Endothelial cell (in vitro differentiated cells): ENCODE results near the gene KAT2A. TPM values are rescaled to one million over a fixed set of nuclear protein-coding genes. Genes with fewer than 3 reads are reported as not detected.
A peak's percentile ranks its signal among the peaks of the same experiment; 100 is the strongest.

Source experiments
- DNase-seq: peaks from one replicate; pipeline ENCODE4 v3.0.0; 2021; ENCODE audit warnings: low spot score
- H3K27ac Mint-ChIP-seq: one replicate; pipeline ENCODE4 v1.8.0; 2021; ENCODE audit warnings: mixed read lengths, inconsistent platforms; ENCODE audit not compliant: unreplicated experiment
- H3K27me3 Mint-ChIP-seq: one replicate; pipeline ENCODE4 v1.8.0; 2021; ENCODE audit warnings: mild to moderate bottlenecking, moderate library complexity, mixed read lengths, inconsistent platforms; ENCODE audit not compliant: unreplicated experiment
- H3K36me3 Mint-ChIP-seq: one replicate; pipeline ENCODE4 v1.8.0; 2021; ENCODE audit warnings: mild to moderate bottlenecking, low read depth, mixed read lengths, inconsistent platforms; ENCODE audit not compliant: unreplicated experiment
- H3K4me1 Mint-ChIP-seq: one replicate; pipeline ENCODE4 v1.8.0; 2021; ENCODE audit warnings: mild to moderate bottlenecking, mixed read lengths, inconsistent platforms; ENCODE audit not compliant: unreplicated experiment
- H3K4me3 Mint-ChIP-seq: one replicate; pipeline ENCODE4 v1.8.0; 2021; ENCODE audit warnings: mild to moderate bottlenecking, mixed read lengths, inconsistent platforms; ENCODE audit not compliant: unreplicated experiment
- H3K9me3 Mint-ChIP-seq: one replicate; pipeline ENCODE4 v1.8.0; 2021; ENCODE audit warnings: mixed read lengths, inconsistent platforms; ENCODE audit not compliant: unreplicated experiment
- CTCF ChIP-seq: fragments of 200-600 bp; sonication (generic); IDR thresholded peaks from one replicate; pipeline ENCODE4 v1.5.0; 2021; ENCODE audit warnings: antibody characterized with exemption; ENCODE audit not compliant: unreplicated experiment
- total RNA-seq: library from RNA; stranded (reverse); fragmentation: NEBNext Ultra II Directional; extraction: Animal tissue kit (Norgen Biotek cat#: 25700); gene quantifications from one replicate; pipeline ENCODE4 v1.2.1, GENCODE V29; 2021; ENCODE audit not compliant: unreplicated experiment

KAT2A gene
- total RNA-seq, 1 donor from 2014 or later = 22.8 TPM

DNA sequence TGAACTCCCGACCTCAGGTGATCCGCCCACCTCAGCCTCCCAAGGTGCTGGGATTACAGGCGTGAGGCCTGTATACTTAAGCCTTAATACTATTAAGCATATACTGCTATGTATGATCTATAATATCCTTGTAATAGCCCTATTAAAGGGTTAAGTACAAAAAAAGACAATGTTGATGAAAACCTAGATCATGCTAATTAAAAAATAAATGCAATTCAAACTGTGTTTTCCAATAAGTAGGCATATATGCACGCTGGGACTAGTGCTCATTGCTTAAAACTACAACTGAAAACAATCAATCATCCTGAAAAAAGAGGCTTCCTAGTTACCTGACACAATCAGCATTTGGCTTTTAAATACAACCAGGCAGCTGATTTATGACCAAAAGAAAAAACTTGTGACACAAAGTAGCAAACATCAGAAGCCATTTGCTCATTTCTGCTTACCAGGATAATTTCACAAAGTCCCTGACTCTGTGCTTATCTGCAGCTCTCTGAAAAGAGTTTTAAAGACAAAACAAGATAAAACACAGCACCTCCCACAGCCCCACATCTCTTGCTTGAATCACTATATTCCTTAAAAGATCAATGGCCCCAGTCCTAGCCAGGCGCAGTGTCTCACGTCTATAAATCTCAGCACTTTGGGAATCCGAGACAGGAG, 34.0 kb downstream of the KAT2A start:
- H3K36me3 Mint-ChIP-seq = no peaks in the 10 kb centered on the region
- no peak for DNase-seq
- no peak overlapping the region for H3K4me3 Mint-ChIP-seq
- H3K9me3 Mint-ChIP-seq = no peaks in the 10 kb centered on the region
- H3K4me1 Mint-ChIP-seq = peaks cover 24% of the 10 kb centered on the region
- H3K27ac Mint-ChIP-seq = peak overlapping the region; percentile 3
- peaks cover 5% of the 10 kb centered on the region for H3K27me3 Mint-ChIP-seq
- no peak for TF ChIP-seq CTCF

GRCh38 chr17:42081516-42082129, 39.5 kb downstream of the KAT2A start:
- Mint-ChIP-seq H3K36me3 (no peaks in the 10 kb centered on the region), H3K27ac (no peak overlapping the region), H3K4me3 (no peak overlapping the region), H3K9me3 (no peaks in the 10 kb centered on the region), H3K27me3 (peaks cover 8% of the 10 kb centered on the region), H3K4me1 (peaks cover 15% of the 10 kb centered on the region)
- TF ChIP-seq CTCF = no peak
- DNase-seq = no peak

DNA sequence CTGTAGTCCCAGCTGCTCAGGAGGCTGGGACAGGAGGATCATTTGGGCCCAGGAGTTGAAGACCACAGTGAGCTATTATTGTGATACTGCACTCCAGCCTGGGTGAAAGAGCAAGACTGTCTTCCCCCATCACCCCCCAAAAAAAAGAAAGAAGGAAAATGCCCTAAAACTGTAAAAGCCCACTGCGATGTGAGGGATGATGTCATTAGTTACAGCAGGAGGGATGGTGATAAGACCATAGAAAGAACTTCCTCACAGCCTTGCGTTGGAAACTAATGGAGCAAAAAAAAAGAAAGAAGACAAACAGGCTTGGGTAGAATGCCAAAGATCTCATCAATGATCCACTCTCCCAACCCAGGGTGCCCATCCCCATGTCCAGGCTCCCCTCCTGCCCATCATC, 41.6 kb downstream of the KAT2A start:
- Mint-ChIP-seq H3K27ac (peak overlapping the region; percentile 42), H3K36me3 (no peaks in the 10 kb centered on the region), H3K9me3 (no peaks in the 10 kb centered on the region), H3K4me1 (peaks cover 15% of the 10 kb centered on the region), H3K27me3 (peaks cover 8% of the 10 kb centered on the region), H3K4me3 (no peak overlapping the region)
- DNase-seq = no peak
- no peak for TF ChIP-seq CTCF

GRCh38 chr17:42078396-42079043, 42.6 kb downstream of the KAT2A start:
- H3K4me1 Mint-ChIP-seq = peaks cover 18% of the 10 kb centered on the region
- DNase-seq = no peak
- no peak overlapping the region for H3K4me3 Mint-ChIP-seq
- no peaks in the 10 kb centered on the region for H3K36me3 Mint-ChIP-seq
- no peak for TF ChIP-seq CTCF
- H3K9me3 Mint-ChIP-seq = no peaks in the 10 kb centered on the region
- H3K27ac Mint-ChIP-seq = peak overlapping the region; percentile 64
- peaks cover 12% of the 10 kb centered on the region for H3K27me3 Mint-ChIP-seq

- Mint-ChIP-seq H3K36me3 (no peaks in the 10 kb centered on the region), H3K27ac (no peak overlapping the region), H3K9me3 (no peaks in the 10 kb centered on the region), H3K4me1 (peaks cover 18% of the 10 kb centered on the region), H3K4me3 (no peak overlapping the region), H3K27me3 (peaks cover 12% of the 10 kb centered on the region)
- TF ChIP-seq CTCF = no peak
- no peak for DNase-seq
Measured at GRCh38 chr17:42077755-42078154, 43.4 kb downstream of the KAT2A start.
